ENCODE results near the gene TEX9. TPM values are rescaled to one million over a fixed set of nuclear protein-coding genes. Genes with fewer than 3 reads are reported as not detected.

The TEX9 gene
- total RNA-seq, 1 donor from 2014 or later = 10.3 TPM

- FAIRE-seq = no peak
- no peaks in the 10 kb centered on the region for H3K36me3 ChIP-seq (ENCODE audit: insufficient read depth, low read length)
- TF ChIP-seq EZH2 (IDR thresholded peaks at IDR 0.05; ENCODE audit: insufficient read depth, low read length) = no peak
- no peak for TF ChIP-seq CTCF (IDR thresholded peaks at IDR 0.05; ENCODE audit: insufficient read depth, low read depth, low read length)
- H3K79me2 ChIP-seq (ENCODE audit: insufficient read depth, low read length) = no peaks in the 10 kb centered on the region
- H3K9ac ChIP-seq (ENCODE audit: low read length) = no peak overlapping the region
- no peaks in the 10 kb centered on the region for H3K4me1 ChIP-seq (ENCODE audit: insufficient read depth, low read length)
- H3K27me3 Mint-ChIP-seq (ENCODE audit: low read depth, unreplicated experiment) = peaks cover 6% of the 10 kb centered on the region
- no peak overlapping the region for H3K27ac Mint-ChIP-seq (ENCODE audit: unreplicated experiment)
- H3K4me3 Mint-ChIP-seq (ENCODE audit: unreplicated experiment) = no peak overlapping the region
- no peak overlapping the region for H3K27ac ChIP-seq (ENCODE audit: low read depth, low read length)
- no peaks in the 10 kb centered on the region for H3K9me3 ChIP-seq (ENCODE audit: insufficient read depth, low read depth, low read length)
- no peaks in the 10 kb centered on the region for H4K20me1 ChIP-seq (ENCODE audit: insufficient read depth, low read length)
- no peaks in the 10 kb centered on the region for H3K36me3 Mint-ChIP-seq (ENCODE audit: low read depth, unreplicated experiment)
- H3K4me1 Mint-ChIP-seq (ENCODE audit: low read depth, unreplicated experiment) = peaks cover 6% of the 10 kb centered on the region
- H3K4me3 ChIP-seq (ENCODE audit: insufficient read depth, low read depth, low read length) = no peak overlapping the region
- H3K4me2 ChIP-seq (ENCODE audit: low read length) = no peak overlapping the region
- DNase-seq (ENCODE audit: low read depth) = no peak
- H2AFZ ChIP-seq (ENCODE audit: low read depth, low read length) = no peak overlapping the region
- H3K27me3 ChIP-seq (ENCODE audit: insufficient read depth, low read length) = peaks cover 14% of the 10 kb centered on the region
- H3K9me3 Mint-ChIP-seq (ENCODE audit: unreplicated experiment) = no peaks in the 10 kb centered on the region
These were observed 107.8 kb downstream of the TEX9 start for GRCh38 chr15:56473017-56473416.

GRCh38 chr15:56475351-56475750 is 110.1 kb downstream of the TEX9 start:
- Histone ChIP-seq H4K20me1 (ENCODE audit: insufficient read depth, low read length) (no peaks in the 10 kb centered on the region), H3K36me3 (ENCODE audit: insufficient read depth, low read length) (no peaks in the 10 kb centered on the region), H3K27ac (ENCODE audit: low read depth, low read length) (no peak overlapping the region), H3K4me3 (ENCODE audit: insufficient read depth, low read depth, low read length) (no peak overlapping the region), H3K27me3 (ENCODE audit: insufficient read depth, low read length) (peaks cover 10% of the 10 kb centered on the region), H3K9me3 (ENCODE audit: insufficient read depth, low read depth, low read length) (no peaks in the 10 kb centered on the region), H3K9ac (ENCODE audit: low read length) (no peak overlapping the region), H2AFZ (ENCODE audit: low read depth, low read length) (no peak overlapping the region), H3K79me2 (ENCODE audit: insufficient read depth, low read length) (no peaks in the 10 kb centered on the region), H3K4me1 (ENCODE audit: insufficient read depth, low read length) (no peaks in the 10 kb centered on the region), H3K4me2 (ENCODE audit: low read length) (no peak overlapping the region)
- DNase-seq (ENCODE audit: low read depth) (no peak), FAIRE-seq (no peak)
- H3K4me3 Mint-ChIP-seq (ENCODE audit: unreplicated experiment) = no peak overlapping the region
- TF ChIP-seq CTCF (IDR thresholded peaks at IDR 0.05; ENCODE audit: insufficient read depth, low read depth, low read length) (no peak), EZH2 (IDR thresholded peaks at IDR 0.05; ENCODE audit: insufficient read depth, low read length) (no peak)
- no peaks in the 10 kb centered on the region for H3K9me3 Mint-ChIP-seq (ENCODE audit: unreplicated experiment)
- no peaks in the 10 kb centered on the region for H3K36me3 Mint-ChIP-seq (ENCODE audit: low read depth, unreplicated experiment)
- no peaks in the 10 kb centered on the region for H3K4me1 Mint-ChIP-seq (ENCODE audit: low read depth, unreplicated experiment)
- peaks cover 6% of the 10 kb centered on the region for H3K27me3 Mint-ChIP-seq (ENCODE audit: low read depth, unreplicated experiment)
- no peak overlapping the region for H3K27ac Mint-ChIP-seq (ENCODE audit: unreplicated experiment)

Other genes with a start within 250 kb of the TEX9 start
- 45.3 and 46.3 TPM in 2 replicates for gene RFX7, start 121.5 kb upstream of the TEX9 start, total RNA-seq
- gene MNS1, start 99.7 kb downstream of the TEX9 start, total RNA-seq = 0.86 and 1.6 TPM in 2 replicates

Measured in astrocyte (in vitro differentiated cells and primary cell).